ENCODE results near the gene KDM7A.
"Not testable (repeated sequence)": the region's sequence is repeated elsewhere in the genome, so short reads cannot be mapped to it uniquely, and the experiment has no call there.

The KDM7A gene

DNA sequence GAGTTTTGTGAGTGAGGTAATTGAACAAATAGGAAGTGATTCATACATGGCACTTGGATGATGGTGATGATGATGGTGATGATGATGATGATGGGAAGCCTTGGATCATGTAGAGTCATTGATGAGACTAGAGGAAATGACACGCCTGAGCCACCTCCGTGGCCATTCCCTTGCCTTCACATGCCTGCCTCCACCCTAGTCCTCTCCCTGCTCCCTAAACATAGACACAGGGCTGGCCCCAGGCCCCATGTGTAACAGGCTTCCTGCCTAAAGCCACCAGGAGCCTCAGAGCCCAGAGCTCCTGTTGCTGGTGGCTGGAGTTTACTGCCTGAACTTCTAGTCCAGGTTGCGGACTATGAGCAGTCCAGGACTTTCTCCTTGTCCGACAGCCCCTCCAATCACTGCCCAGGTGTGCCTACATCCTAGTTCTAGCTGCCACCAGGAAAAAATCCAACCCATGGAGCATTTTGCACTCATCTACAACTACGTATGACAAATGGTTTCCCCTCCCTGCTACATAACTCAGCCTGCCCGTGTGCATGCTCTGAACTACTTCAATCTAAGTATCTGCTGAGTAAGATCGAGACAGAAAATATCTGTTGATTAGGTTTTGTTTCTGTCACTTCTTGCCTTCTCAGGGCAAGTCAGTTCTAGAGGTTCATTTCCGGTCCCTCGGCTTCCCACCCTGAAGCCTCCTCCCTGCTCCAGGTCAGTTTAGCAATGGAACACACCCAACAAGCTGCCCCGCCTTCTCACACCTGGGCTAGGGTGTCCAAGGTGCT is 35.5 kb upstream of the KDM7A start:
- no peak for DNase-seq (ENCODE audit: low spot score in 2 of 2)
- no peaks in the 10 kb centered on the region for H3K27me3 ChIP-seq (ENCODE audit: low read depth)
- H3K9me3 ChIP-seq: no peaks in the 10 kb centered on the region
- no peak overlapping the region for H3K4me3 ChIP-seq
- no peaks in the 10 kb centered on the region for H3K36me3 ChIP-seq (replicated peaks)
- no peaks in the 10 kb centered on the region for H3K4me1 ChIP-seq
- in situ Hi-C loops (cut with MboI; ENCODE audit: low sequenced_read_pairs): no loop called here

DNA sequence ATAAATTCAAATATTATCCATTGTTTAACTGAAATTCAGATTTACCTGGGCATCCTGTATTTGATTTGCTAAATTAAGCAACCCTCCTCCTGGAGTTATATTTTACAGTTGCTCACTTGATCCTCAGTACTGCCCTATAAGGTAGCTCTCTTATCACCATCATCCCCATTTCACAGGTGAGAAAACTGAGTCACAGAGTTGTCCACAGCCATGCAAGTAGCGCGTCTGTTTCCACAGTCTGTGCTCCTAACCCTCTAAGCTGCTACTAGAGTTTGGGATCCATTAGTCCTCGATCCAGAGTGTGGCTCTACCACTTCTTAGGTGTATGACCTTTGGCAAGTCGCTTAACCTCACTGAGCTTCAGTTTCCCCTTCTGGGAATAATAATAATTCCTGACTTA is 34.9 kb upstream of the KDM7A start:
- Histone ChIP-seq H3K4me3 (no peak overlapping the region), H3K36me3 (replicated peaks) (no peaks in the 10 kb centered on the region), H3K9me3 (no peaks in the 10 kb centered on the region), H3K27me3 (ENCODE audit: low read depth) (no peaks in the 10 kb centered on the region), H3K4me1 (no peaks in the 10 kb centered on the region)
- in situ Hi-C loops (cut with MboI; ENCODE audit: low sequenced_read_pairs): no loop called here
- no peak for DNase-seq (ENCODE audit: low spot score in 2 of 2)

DNA sequence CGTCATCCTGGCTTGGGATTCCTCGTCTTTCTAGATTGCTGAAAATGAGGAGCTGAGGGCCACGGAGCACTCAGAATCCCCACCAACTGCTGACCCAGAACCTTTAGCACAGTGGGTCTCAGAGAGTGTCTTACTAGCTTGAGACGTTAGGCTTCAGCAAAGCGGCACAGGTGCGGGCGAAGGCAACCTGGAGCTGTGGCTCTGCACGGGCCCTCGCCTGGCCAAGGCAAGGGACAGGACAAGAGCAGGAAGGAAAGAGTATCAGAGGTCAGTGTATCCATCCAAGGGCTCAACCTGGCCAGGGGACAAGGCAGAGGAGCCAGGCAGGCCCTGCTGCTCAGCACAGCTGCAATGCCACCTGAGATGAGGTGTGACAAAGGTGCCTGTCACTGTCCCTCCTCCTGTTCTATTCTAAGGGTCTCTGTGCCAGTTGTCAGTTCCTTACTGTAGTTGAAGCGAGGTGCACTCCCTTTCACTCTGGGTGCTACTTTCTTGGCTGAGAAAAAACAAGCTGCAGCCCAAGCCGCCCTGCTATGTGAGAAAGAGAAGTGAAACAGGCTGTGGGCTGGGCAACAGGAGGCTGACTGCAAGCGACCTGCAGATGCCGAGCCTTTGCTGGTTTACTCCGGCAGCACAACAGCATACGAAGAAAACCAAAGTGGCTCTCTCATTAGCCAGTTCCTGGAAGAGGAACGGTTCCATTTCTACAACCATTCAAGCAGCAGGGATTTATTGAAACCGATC is 33.3 kb upstream of the KDM7A start:
- Histone ChIP-seq H3K9me3 (no peaks in the 10 kb centered on the region), H3K36me3 (replicated peaks) (no peaks in the 10 kb centered on the region), H3K27me3 (ENCODE audit: low read depth) (no peaks in the 10 kb centered on the region), H3K4me1 (no peaks in the 10 kb centered on the region), H3K4me3 (no peak overlapping the region)
- in situ Hi-C loops (cut with MboI; ENCODE audit: low sequenced_read_pairs): no loop called here
- DNase-seq (ENCODE audit: low spot score in 2 of 2): no peak

DNA sequence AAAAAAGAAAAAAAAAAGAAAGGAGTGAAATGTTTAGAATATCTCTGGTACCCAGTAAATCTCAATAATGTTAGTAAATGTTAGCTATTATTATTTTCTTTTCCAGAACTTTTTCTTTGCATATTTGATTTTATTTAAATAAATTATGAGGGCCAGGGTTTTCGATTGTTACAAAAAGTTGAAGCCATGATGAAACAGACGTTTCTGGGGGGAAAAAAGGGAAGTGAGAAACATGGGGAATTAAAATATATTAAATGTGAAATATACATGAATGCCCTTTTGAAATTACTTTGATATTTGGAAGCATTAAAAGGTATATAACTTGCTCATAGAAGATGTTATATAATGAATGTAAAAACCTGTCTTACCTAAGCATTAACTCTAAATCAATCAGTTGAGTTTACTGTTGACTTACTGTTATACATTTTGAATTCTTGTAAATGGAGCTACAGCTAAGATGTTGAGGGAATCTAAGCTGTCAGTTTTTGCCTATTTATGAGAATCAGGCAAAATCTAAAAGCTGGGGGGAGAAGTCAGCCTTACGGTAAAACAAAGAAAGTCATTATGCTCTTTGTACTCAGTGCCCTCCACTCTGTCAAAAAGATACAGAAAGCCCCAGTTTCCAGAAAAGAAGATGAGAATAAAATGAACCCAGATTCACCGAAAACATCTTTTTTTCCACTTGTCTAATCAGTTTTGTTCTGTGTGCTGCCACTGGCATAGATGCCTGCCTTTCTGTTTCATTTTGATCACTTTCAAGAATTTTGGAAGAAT is 30.0 kb upstream of the KDM7A start:
- Histone ChIP-seq H3K36me3 (replicated peaks) (no peaks in the 10 kb centered on the region), H3K27me3 (ENCODE audit: low read depth) (no peaks in the 10 kb centered on the region), H3K4me1 (no peaks in the 10 kb centered on the region), H3K9me3 (no peaks in the 10 kb centered on the region; the same call in 1 of the 2 replicates), H3K4me3 (no peak overlapping the region)
- DNase-seq (ENCODE audit: low spot score in 2 of 2): no peak
- in situ Hi-C loops (cut with MboI; ENCODE audit: low sequenced_read_pairs): no loop called here

DNA sequence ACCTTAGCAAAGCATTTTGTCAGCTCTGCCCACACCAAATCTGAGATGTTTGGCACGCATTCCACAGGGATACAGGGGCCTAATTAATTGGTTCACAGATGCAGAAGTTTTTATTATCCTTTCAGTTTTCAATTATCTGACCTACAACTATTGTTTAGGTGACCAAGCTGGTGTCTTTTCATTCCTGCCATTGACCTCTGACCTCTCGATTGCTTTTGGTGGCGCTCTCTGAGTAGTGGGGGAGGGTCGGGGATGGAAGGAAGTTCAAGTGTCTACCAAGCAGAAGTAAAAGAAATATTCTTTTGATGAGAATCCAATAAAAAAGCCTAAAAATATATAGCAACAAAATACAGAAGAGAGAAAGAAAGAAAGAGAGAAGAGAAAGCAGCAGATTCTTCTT is 28.8 kb upstream of the KDM7A start:
- DNase-seq (ENCODE audit: low spot score in 2 of 2): no peak
- in situ Hi-C loops (cut with MboI; ENCODE audit: low sequenced_read_pairs): no loop called here
- no peaks in the 10 kb centered on the region for H3K27me3 ChIP-seq (ENCODE audit: low read depth)
- H3K9me3 ChIP-seq: no peaks in the 10 kb centered on the region; the same call in 1 of the 2 replicates
- H3K4me3 ChIP-seq: no peak overlapping the region
- no peaks in the 10 kb centered on the region for H3K4me1 ChIP-seq
- H3K36me3 ChIP-seq (replicated peaks): no peaks in the 10 kb centered on the region

DNA sequence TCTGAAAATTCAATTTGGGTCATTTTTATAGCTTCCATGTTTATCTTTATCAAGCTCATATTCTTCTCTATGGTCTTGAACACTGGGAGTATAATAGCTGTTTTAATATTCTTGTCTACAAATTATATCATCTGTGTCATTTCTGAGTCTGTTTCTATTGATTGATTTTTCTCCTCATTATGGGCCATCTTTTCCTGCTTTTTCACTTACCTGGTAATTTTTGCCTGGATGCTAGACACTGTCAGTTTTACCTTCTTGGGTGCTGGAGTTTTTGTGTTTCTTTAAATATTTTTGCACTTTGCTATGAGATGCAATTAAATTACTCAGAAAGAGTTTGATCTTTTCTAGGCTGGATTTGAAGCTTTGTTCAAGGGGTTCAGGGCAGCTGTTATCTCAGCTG is 26.8 kb upstream of the KDM7A start:
- in situ Hi-C loops (cut with MboI; ENCODE audit: low sequenced_read_pairs): no loop called here
- no peak for DNase-seq (ENCODE audit: low spot score in 2 of 2)
- Histone ChIP-seq H3K27me3 (ENCODE audit: low read depth) (0 out of 2 replicates have a peak, but pooled peaks cover 2% of the 10 kb centered on the region), H3K4me3 (no peak overlapping the region), H3K9me3 (no peaks in the 10 kb centered on the region; the same call in 1 of the 2 replicates), H3K4me1 (no peaks in the 10 kb centered on the region), H3K36me3 (replicated peaks) (no peaks in the 10 kb centered on the region)

DNA sequence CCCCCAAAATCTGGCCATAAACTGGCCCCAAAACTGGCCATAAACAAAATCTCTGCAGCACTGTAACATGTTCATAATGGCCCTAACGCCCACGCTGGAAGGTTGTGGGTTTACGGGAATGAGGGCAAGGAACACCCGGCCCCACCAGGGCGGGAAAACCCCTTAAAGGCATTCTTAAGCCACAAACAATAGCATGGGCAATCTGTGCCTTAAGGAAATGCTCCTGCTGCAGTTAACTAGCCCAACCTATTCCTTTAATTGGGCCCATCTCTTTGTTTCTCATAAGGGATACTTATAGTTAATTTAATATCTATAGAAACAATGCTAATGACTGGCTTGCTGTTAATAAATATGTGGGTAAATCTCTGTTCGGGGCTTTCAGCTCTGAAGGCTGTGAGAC is 26.2 kb upstream of the KDM7A start:
- H3K4me1 ChIP-seq; H3K9me3 ChIP-seq; H3K4me3 ChIP-seq; DNase-seq (ENCODE audit: low spot score in 2 of 2); H3K36me3 ChIP-seq (replicated peaks); H3K27me3 ChIP-seq (ENCODE audit: low read depth); in situ Hi-C loops (cut with MboI; ENCODE audit: low sequenced_read_pairs): not testable (repeated sequence)

DNA sequence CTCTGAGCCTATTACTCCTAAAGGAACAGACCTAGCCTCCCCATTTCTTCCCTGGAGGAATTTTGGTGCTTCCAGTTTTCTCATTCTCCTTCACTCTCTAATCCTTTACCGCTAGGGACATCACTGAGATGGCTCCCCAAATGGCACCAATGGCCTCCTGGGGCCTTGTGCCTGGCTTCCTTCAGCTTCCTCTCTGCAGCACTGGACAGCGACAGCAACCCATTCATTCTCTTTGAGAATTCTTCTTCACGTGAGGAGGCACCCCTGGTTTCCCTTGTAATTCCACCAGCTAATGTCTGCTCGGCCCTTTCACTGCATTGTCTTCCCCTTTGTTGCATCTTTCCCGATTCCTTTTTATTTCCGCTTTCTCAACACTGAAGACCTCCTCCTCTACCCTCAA is 24.6 kb upstream of the KDM7A start:
- H3K4me3 ChIP-seq: no peak overlapping the region
- no peaks in the 10 kb centered on the region for H3K36me3 ChIP-seq (replicated peaks)
- H3K27me3 ChIP-seq (ENCODE audit: low read depth): 0 out of 2 replicates have a peak, but pooled peaks cover 2% of the 10 kb centered on the region
- H3K9me3 ChIP-seq: no peaks in the 10 kb centered on the region; the same call in 1 of the 2 replicates
- H3K4me1 ChIP-seq: no peaks in the 10 kb centered on the region
- in situ Hi-C loops (cut with MboI; ENCODE audit: low sequenced_read_pairs): no loop called here
- DNase-seq (ENCODE audit: low spot score in 2 of 2): no peak

DNA sequence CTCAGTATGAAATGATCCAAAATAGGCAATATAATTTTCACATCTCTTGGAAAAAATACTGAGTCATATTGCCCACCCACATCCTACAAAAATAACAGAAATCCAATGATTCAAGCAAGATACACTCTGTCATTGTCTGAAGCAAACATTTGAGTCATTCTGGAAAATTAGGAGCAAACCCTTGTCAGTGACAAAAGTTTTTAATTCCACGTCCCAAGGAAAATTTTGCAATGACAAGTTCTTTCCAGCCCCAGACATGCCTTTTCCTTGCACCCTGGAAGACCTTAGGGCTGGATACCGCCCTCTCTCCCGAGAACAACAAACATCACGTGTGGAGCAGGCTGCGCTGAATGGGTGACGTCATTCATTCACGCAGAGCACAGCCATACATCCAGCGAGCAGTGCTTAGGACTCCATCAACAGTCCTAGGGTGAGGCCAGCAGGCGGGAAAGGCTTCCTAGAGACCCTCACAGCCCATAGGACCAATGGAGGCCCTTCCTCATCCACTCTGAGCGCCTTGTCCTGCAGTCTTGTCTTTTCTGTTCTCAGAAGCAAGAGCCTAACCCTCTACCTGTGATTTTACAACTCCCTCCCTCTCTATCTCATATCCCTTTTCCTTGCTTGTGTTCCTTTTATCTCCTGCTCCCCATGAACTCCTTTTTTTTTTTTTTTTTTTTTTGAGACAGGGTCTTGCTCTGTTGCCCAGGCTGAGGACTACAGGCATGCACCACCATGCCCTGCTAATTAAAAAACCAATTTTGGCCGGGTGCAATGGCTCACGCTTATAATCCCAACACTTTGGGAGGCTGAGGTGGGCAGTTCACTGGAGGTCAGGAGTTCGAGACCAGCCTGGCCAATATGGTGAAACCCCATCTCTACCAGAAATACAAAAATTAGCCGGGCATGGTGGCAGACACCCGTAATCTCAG is 23.5 kb upstream of the KDM7A start:
- Histone ChIP-seq H3K4me3 (no peak overlapping the region), H3K27me3 (ENCODE audit: low read depth) (0 out of 2 replicates have a peak, but pooled peaks cover 2% of the 10 kb centered on the region), H3K36me3 (replicated peaks) (no peaks in the 10 kb centered on the region), H3K4me1 (no peaks in the 10 kb centered on the region), H3K9me3 (no peaks in the 10 kb centered on the region; the same call in 1 of the 2 replicates)
- in situ Hi-C loops (cut with MboI; ENCODE audit: low sequenced_read_pairs): no loop called here
- DNase-seq (ENCODE audit: low spot score in 2 of 2): no peak

DNA sequence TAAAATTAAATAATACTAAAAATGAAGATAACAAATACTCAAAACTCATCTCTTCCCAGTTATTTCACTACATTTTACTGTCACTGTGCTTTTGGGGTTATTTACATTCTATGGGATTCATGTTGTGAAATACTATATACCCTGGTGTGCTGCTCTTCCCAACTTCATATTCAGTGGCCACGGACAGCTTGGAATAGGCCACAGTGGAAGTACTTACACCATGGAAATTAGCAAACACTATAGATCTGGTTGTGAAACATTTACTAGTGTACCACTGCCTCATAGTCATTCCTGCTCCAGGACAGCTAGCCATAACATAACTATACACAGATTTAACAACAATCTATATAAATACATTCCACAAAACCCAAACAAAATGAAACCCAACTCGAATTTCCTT is 21.2 kb upstream of the KDM7A start:
- Histone ChIP-seq H3K27me3 (ENCODE audit: low read depth) (0 out of 2 replicates have a peak, but pooled peaks cover 2% of the 10 kb centered on the region), H3K9me3 (no peaks in the 10 kb centered on the region), H3K4me3 (no peak overlapping the region), H3K36me3 (replicated peaks) (no peaks in the 10 kb centered on the region), H3K4me1 (no peaks in the 10 kb centered on the region)
- no peak for DNase-seq (ENCODE audit: low spot score in 2 of 2)
- in situ Hi-C loops (cut with MboI; ENCODE audit: low sequenced_read_pairs): no loop called here

DNA sequence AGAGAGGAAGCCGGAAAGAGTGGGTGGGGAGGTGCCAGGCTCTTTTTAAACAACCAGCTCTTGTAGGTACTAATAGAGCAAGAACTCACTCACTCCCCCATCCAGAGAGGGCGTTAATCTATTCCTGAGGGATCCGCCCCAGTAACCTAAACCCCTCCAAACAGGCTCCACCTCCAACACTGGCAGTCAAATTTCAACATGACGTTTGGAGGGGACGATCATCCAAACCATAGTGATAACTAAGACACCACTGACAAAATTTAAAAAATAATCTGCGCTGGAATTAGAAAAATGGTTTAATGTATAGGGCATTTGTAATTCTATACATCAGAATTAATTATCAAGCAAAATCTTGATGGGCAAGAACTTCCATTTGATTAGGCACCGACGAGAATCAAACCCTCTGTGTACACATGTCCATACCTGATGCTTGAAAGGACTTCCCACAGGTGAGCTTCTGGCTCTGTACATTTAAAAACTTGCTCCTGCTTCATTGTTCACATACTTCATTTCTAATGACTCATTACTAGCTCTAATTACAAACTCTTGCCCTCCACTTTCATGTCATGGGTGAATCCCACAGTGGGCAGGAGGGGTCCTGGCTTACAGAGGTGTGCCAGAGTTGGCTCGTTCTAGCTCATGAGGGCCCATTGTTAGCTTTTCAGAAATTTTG is 20.6 kb upstream of the KDM7A start:
- Histone ChIP-seq H3K4me1 (no peaks in the 10 kb centered on the region; the same call in 1 of the 2 replicates), H3K4me3 (no peak overlapping the region), H3K36me3 (replicated peaks) (no peaks in the 10 kb centered on the region), H3K27me3 (ENCODE audit: low read depth) (0 out of 2 replicates have a peak, but pooled peaks cover 2% of the 10 kb centered on the region), H3K9me3 (no peaks in the 10 kb centered on the region)
- no peak for DNase-seq (ENCODE audit: low spot score in 2 of 2)
- in situ Hi-C loops (cut with MboI; ENCODE audit: low sequenced_read_pairs): no loop called here

DNA sequence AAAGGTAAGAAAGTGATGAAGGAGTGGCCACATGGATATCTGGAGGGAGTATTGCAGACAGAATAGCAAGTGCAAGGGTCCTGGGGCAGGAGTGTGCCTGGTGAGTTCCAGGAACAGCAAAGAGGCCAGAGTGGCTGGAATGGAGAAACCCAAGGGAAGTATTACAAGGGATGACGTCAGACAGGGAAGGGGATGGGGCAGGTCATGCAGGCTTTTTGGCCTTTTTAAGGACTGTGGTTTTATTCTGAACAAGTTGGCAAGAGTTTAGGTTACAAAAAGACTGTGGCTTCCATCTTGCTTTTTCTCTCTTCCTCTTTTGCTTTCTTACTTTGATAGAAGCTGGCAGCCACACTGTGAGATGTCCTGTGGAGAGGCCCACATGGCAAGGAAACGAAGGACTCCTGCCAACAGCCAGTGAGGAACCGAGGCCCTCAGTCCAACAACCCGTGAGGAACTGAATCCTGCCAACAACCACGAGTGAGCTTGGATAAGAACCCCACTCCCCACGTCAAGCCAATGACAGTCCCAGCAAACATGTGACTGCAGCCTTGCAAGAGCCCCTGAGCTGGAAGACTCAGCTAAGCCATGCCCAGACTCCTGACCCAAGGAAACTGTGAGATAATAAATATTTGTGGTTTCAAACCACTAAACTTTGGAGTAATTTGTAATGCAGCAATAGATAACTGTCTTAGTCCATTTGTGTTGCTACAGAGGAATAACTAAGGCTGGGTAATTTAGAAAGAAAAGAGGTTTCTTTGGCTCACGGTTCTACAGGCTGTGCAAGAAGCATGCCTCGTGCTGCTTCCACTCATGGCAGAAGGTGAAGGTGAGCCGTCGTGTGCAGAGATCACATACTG is 19.8 kb upstream of the KDM7A start:
- Histone ChIP-seq H3K9me3 (no peaks in the 10 kb centered on the region), H3K36me3 (replicated peaks) (no peaks in the 10 kb centered on the region), H3K4me3 (no peak overlapping the region), H3K27me3 (ENCODE audit: low read depth) (0 out of 2 replicates have a peak, but pooled peaks cover 2% of the 10 kb centered on the region), H3K4me1 (no peaks in the 10 kb centered on the region; the same call in 1 of the 2 replicates)
- DNase-seq (ENCODE audit: low spot score in 2 of 2): no peak
- in situ Hi-C loops (cut with MboI; ENCODE audit: low sequenced_read_pairs): no loop called here
